NT2/D1 (cell line): ENCODE results near the gene SLC22A5.

Experiments used
- SUZ12 ChIP-seq: IDR thresholded peaks from 2 replicates; pipeline ENCODE4 v1.6.1; 2011; ENCODE audit not compliant: insufficient read length, insufficient read depth; ENCODE audit errors: extremely low read depth
- YY1 ChIP-seq: IDR thresholded peaks from 2 replicates; pipeline ENCODE4 v1.6.1; 2011; ENCODE audit not compliant: insufficient read length, insufficient read depth
- ZNF274 ChIP-seq: IDR thresholded peaks from 2 replicates; pipeline ENCODE4 v1.6.1; 2011; ENCODE audit warnings: mild to moderate bottlenecking, low read depth, low read length

- TF ChIP-seq ZNF274, result no peak
- no peak for TF ChIP-seq SUZ12
- TF ChIP-seq YY1, result no peak
Measured at GRCh38 chr5:132375957-132376356, 6.4 kb downstream of the SLC22A5 start.
